Activated naive CD8-positive, alpha-beta T cell treated with anti-CD3 and anti-CD28 coated beads for 36 hours (primary cell): Measurements from ENCODE around the gene FAM20C. TPM values are rescaled to one million over a fixed set of nuclear protein-coding genes. Genes with fewer than 3 reads are reported as not detected.

Experiments
- DNase-seq: peaks from one replicate; pipeline ENCODE4 v3.0.0; 2021
- H3K27ac Mint-ChIP-seq: one replicate; pipeline ENCODE4 v1.8.0; 2022; ENCODE audit warnings: mild to moderate bottlenecking, moderate library complexity, mixed read lengths
- H3K27me3 Mint-ChIP-seq: one replicate; pipeline ENCODE4 v1.8.0; 2022; ENCODE audit warnings: mild to moderate bottlenecking, mixed read lengths
- H3K36me3 Mint-ChIP-seq: one replicate; pipeline ENCODE4 v1.8.0; 2021; ENCODE audit warnings: mild to moderate bottlenecking, mixed read lengths
- H3K4me1 Mint-ChIP-seq: one replicate; pipeline ENCODE4 v1.8.0; 2021; ENCODE audit warnings: mixed read lengths
- H3K4me3 Mint-ChIP-seq: one replicate; pipeline ENCODE4 v1.8.0; 2022; ENCODE audit warnings: mild to moderate bottlenecking, moderate library complexity, mixed read lengths
- H3K9me3 Mint-ChIP-seq: one replicate; pipeline ENCODE4 v1.8.0; 2022; ENCODE audit warnings: mixed read lengths
- total RNA-seq, 2 experiments: library from RNA; stranded (reverse); gene quantifications; one replicate each; pipeline ENCODE4 v1.2.3, GENCODE V29; 2021

The FAM20C gene
- total RNA-seq, 2 experiments from 2014 or later: 1.1 TPM

GRCh38 chr7:155469-155900 lies 36.9 kb upstream of the FAM20C start:
- no peak for DNase-seq
- Mint-ChIP-seq H3K4me1 (peaks cover 3% of the 10 kb centered on the region), H3K9me3 (no peaks in the 10 kb centered on the region), H3K36me3 (no peaks in the 10 kb centered on the region), H3K27ac (no peak overlapping the region), H3K27me3 (no peaks in the 10 kb centered on the region), H3K4me3 (no peak overlapping the region)

- no peak for DNase-seq
- no peaks in the 10 kb centered on the region for H3K27me3 Mint-ChIP-seq
- H3K27ac Mint-ChIP-seq: no peak overlapping the region
- no peak overlapping the region for H3K4me3 Mint-ChIP-seq
- no peaks in the 10 kb centered on the region for H3K36me3 Mint-ChIP-seq
- no peaks in the 10 kb centered on the region for H3K9me3 Mint-ChIP-seq
- no peaks in the 10 kb centered on the region for H3K4me1 Mint-ChIP-seq
Observed at GRCh38 chr7:156111-157007, 36.0 kb upstream of the FAM20C start.

GRCh38 chr7:157008-157310 lies 35.4 kb upstream of the FAM20C start:
- H3K9me3 Mint-ChIP-seq: no peaks in the 10 kb centered on the region
- no peaks in the 10 kb centered on the region for H3K36me3 Mint-ChIP-seq
- H3K4me3 Mint-ChIP-seq: no peak overlapping the region
- H3K27ac Mint-ChIP-seq: no peak overlapping the region
- no peaks in the 10 kb centered on the region for H3K27me3 Mint-ChIP-seq
- DNase-seq: no peak
- no peaks in the 10 kb centered on the region for H3K4me1 Mint-ChIP-seq

- DNase-seq: no peak
- Mint-ChIP-seq H3K36me3 (no peaks in the 10 kb centered on the region), H3K27ac (no peak overlapping the region), H3K4me1 (no peaks in the 10 kb centered on the region), H3K27me3 (no peaks in the 10 kb centered on the region), H3K4me3 (no peak overlapping the region), H3K9me3 (no peaks in the 10 kb centered on the region)
Observed at GRCh38 chr7:157771-158625, 34.4 kb upstream of the FAM20C start.

- Mint-ChIP-seq H3K27me3 (peaks cover 3% of the 10 kb centered on the region), H3K36me3 (no peaks in the 10 kb centered on the region), H3K4me1 (no peaks in the 10 kb centered on the region), H3K27ac (no peak overlapping the region), H3K9me3 (no peaks in the 10 kb centered on the region), H3K4me3 (no peak overlapping the region)
- no peak for DNase-seq
Observed at GRCh38 chr7:158771-159170, 33.6 kb upstream of the FAM20C start.

- Mint-ChIP-seq H3K4me3 (no peak overlapping the region), H3K4me1 (no peaks in the 10 kb centered on the region), H3K27me3 (peaks cover 5% of the 10 kb centered on the region), H3K36me3 (no peaks in the 10 kb centered on the region), H3K27ac (no peak overlapping the region), H3K9me3 (no peaks in the 10 kb centered on the region)
- DNase-seq: no peak
Observed at GRCh38 chr7:159370-160270, 32.8 kb upstream of the FAM20C start.

- H3K4me3 Mint-ChIP-seq: no peak overlapping the region
- H3K27ac Mint-ChIP-seq: no peak overlapping the region
- no peaks in the 10 kb centered on the region for H3K36me3 Mint-ChIP-seq
- peaks cover 7% of the 10 kb centered on the region for H3K27me3 Mint-ChIP-seq
- DNase-seq: no peak
- H3K4me1 Mint-ChIP-seq: no peaks in the 10 kb centered on the region
- no peaks in the 10 kb centered on the region for H3K9me3 Mint-ChIP-seq
Observed at GRCh38 chr7:160958-161725, 31.2 kb upstream of the FAM20C start.

GRCh38 chr7:162632-163297 lies 29.6 kb upstream of the FAM20C start:
- DNase-seq: no peak
- no peak overlapping the region for H3K4me3 Mint-ChIP-seq
- no peak overlapping the region for H3K27ac Mint-ChIP-seq

GRCh38 chr7:163298-163695 lies 29.1 kb upstream of the FAM20C start:
- Mint-ChIP-seq H3K4me1 (no peaks in the 10 kb centered on the region), H3K9me3 (no peaks in the 10 kb centered on the region), H3K27ac (no peak overlapping the region), H3K36me3 (no peaks in the 10 kb centered on the region), H3K27me3 (peaks cover 13% of the 10 kb centered on the region), H3K4me3 (no peak overlapping the region)
- no peak for DNase-seq

More at GRCh38 chr7:162632-163297, 29.6 kb upstream of the FAM20C start:
- H3K27me3 Mint-ChIP-seq: peaks cover 13% of the 10 kb centered on the region
- no peaks in the 10 kb centered on the region for H3K36me3 Mint-ChIP-seq
- no peaks in the 10 kb centered on the region for H3K9me3 Mint-ChIP-seq
- H3K4me1 Mint-ChIP-seq: no peaks in the 10 kb centered on the region

- DNase-seq: no peak
- H3K27ac Mint-ChIP-seq: no peak overlapping the region
- no peaks in the 10 kb centered on the region for H3K9me3 Mint-ChIP-seq
- no peaks in the 10 kb centered on the region for H3K4me1 Mint-ChIP-seq
- no peak overlapping the region for H3K4me3 Mint-ChIP-seq
- H3K27me3 Mint-ChIP-seq: peaks cover 13% of the 10 kb centered on the region
- H3K36me3 Mint-ChIP-seq: no peaks in the 10 kb centered on the region
Observed at GRCh38 chr7:163971-164881, 28.1 kb upstream of the FAM20C start.

- no peak overlapping the region for H3K4me3 Mint-ChIP-seq
- H3K36me3 Mint-ChIP-seq: no peaks in the 10 kb centered on the region
- DNase-seq: no peak
- H3K27me3 Mint-ChIP-seq: peaks cover 20% of the 10 kb centered on the region
- H3K27ac Mint-ChIP-seq: no peak overlapping the region
- H3K9me3 Mint-ChIP-seq: no peaks in the 10 kb centered on the region
- no peaks in the 10 kb centered on the region for H3K4me1 Mint-ChIP-seq
Observed at GRCh38 chr7:164882-165660, 27.3 kb upstream of the FAM20C start.

GRCh38 chr7:165661-166337 lies 26.6 kb upstream of the FAM20C start:
- H3K4me1 Mint-ChIP-seq: no peaks in the 10 kb centered on the region
- H3K4me3 Mint-ChIP-seq: no peak overlapping the region
- no peak overlapping the region for H3K27ac Mint-ChIP-seq
- H3K9me3 Mint-ChIP-seq: no peaks in the 10 kb centered on the region
- no peaks in the 10 kb centered on the region for H3K36me3 Mint-ChIP-seq
- H3K27me3 Mint-ChIP-seq: peaks cover 20% of the 10 kb centered on the region
- no peak for DNase-seq
